Nephron progenitor cell (in vitro differentiated cells): ENCODE data around the gene STOM.

Experiments
- DNase-seq: peaks from one replicate; pipeline ENCODE4 v3.0.0; 2021
- H3K27ac Mint-ChIP-seq: 2 replicates; pipeline ENCODE4 v1.8.0; 2021; ENCODE audit warnings: mild to moderate bottlenecking, moderate library complexity, mixed read lengths
- H3K27me3 Mint-ChIP-seq: 2 replicates; pipeline ENCODE4 v1.8.0; 2021; ENCODE audit warnings: mild to moderate bottlenecking, low read depth, mixed read lengths; ENCODE audit not compliant: poor library complexity
- H3K36me3 Mint-ChIP-seq: 2 replicates; pipeline ENCODE4 v1.8.0; 2021; ENCODE audit warnings: low read depth, mixed read lengths
- H3K4me1 Mint-ChIP-seq: 2 replicates; pipeline ENCODE4 v1.8.0; 2021; ENCODE audit warnings: mixed read lengths
- H3K4me3 Mint-ChIP-seq: 2 replicates; pipeline ENCODE4 v1.8.0; 2021; ENCODE audit warnings: mild to moderate bottlenecking, moderate library complexity, mixed read lengths
- H3K9me3 Mint-ChIP-seq: 2 replicates; pipeline ENCODE4 v1.8.0; 2021; ENCODE audit warnings: mild to moderate bottlenecking, moderate library complexity, mixed read lengths
- TF ChIP-seq, protein P1 (sequence below): fragments of 200-600 bp; sonication (generic); IDR thresholded peaks from 2 replicates; pipeline ENCODE4 v1.5.0; 2021; ENCODE audit warnings: antibody characterized with exemption

STOM gene

DNA sequence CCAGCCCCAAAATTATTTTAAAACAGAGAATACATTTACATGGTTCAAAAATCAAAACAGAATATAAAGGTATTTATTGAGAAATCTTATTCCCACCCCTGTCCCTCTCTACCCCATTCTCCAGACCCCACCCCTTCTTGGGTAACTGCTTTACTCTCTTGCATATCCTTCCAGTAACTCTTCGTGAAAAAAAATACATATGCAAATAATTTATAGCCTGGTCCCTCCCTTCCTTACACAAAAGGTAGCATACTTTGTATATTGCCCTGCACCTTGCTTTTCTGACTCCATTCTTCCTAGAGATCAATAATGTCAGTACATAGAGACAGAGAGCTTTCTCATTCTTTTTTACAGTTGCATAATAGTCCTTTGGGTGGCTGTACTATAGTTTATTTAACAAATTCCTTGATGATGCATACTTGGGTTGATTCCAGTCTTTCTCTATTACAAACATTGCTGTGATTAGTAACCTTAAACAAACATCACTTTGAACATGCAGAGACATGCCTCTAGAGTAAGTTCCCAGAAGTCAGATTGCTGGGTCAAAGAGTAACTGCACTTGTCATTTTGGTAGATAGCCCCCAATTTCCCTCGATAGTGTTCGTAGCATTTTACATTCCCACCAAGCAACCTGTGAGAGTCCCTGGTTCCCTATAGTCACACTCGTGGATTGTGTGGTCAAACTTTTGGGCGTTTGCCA lies 47.9 kb downstream of the STOM start:
- no peaks in the 10 kb centered on the region for H3K4me1 Mint-ChIP-seq
- peaks cover 5% of the 10 kb centered on the region for H3K27me3 Mint-ChIP-seq
- peaks cover 19% of the 10 kb centered on the region for H3K36me3 Mint-ChIP-seq
- H3K4me3 Mint-ChIP-seq, result no peak overlapping the region
- TF ChIP-seq, protein P1, sequence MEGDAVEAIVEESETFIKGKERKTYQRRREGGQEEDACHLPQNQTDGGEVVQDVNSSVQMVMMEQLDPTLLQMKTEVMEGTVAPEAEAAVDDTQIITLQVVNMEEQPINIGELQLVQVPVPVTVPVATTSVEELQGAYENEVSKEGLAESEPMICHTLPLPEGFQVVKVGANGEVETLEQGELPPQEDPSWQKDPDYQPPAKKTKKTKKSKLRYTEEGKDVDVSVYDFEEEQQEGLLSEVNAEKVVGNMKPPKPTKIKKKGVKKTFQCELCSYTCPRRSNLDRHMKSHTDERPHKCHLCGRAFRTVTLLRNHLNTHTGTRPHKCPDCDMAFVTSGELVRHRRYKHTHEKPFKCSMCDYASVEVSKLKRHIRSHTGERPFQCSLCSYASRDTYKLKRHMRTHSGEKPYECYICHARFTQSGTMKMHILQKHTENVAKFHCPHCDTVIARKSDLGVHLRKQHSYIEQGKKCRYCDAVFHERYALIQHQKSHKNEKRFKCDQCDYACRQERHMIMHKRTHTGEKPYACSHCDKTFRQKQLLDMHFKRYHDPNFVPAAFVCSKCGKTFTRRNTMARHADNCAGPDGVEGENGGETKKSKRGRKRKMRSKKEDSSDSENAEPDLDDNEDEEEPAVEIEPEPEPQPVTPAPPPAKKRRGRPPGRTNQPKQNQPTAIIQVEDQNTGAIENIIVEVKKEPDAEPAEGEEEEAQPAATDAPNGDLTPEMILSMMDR, result no peak
- H3K9me3 Mint-ChIP-seq, result no peaks in the 10 kb centered on the region
- DNase-seq, result no peak
- H3K27ac Mint-ChIP-seq, result no peak overlapping the region

GRCh38 chr9:121321016-121321503 lies 49.0 kb downstream of the STOM start:
- H3K4me1 Mint-ChIP-seq, result no peaks in the 10 kb centered on the region

DNA sequence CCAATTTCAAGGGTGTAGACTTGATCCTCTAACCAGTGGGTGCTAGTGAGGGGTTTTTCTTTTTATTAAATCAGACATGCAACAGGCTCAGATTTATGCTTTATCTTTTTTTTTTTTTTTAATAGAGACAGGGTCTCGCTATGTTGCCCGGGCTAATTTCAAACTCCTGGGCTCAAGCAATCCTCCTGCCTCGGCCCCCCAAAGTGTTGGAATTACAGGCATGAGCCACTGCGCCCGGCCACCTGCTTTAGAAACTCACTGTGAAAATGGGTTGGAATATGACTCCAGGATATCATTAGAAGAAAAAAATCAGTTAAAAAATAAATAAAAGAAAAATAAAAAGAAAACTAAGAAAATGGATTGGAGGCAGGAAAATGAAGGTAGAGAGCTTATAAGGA lies 50.7 kb downstream of the STOM start:
- H3K4me1 Mint-ChIP-seq, result no peaks in the 10 kb centered on the region
- DNase-seq, result no peak
- peaks cover 3% of the 10 kb centered on the region for H3K27me3 Mint-ChIP-seq
- H3K9me3 Mint-ChIP-seq, result no peaks in the 10 kb centered on the region
- H3K27ac Mint-ChIP-seq, result no peak overlapping the region
- H3K36me3 Mint-ChIP-seq, result peaks cover 22% of the 10 kb centered on the region
- TF ChIP-seq, protein P1, result no peak
- H3K4me3 Mint-ChIP-seq, result no peak overlapping the region

More at GRCh38 chr9:121321016-121321503, 49.0 kb downstream of the STOM start:
- H3K36me3 Mint-ChIP-seq, result peaks cover 22% of the 10 kb centered on the region
- TF ChIP-seq, protein P1, result no peak
- H3K27ac Mint-ChIP-seq, result no peak overlapping the region
- H3K4me3 Mint-ChIP-seq, result no peak overlapping the region
- DNase-seq, result no peak
- no peaks in the 10 kb centered on the region for H3K9me3 Mint-ChIP-seq
- H3K27me3 Mint-ChIP-seq, result peaks cover 5% of the 10 kb centered on the region

DNA sequence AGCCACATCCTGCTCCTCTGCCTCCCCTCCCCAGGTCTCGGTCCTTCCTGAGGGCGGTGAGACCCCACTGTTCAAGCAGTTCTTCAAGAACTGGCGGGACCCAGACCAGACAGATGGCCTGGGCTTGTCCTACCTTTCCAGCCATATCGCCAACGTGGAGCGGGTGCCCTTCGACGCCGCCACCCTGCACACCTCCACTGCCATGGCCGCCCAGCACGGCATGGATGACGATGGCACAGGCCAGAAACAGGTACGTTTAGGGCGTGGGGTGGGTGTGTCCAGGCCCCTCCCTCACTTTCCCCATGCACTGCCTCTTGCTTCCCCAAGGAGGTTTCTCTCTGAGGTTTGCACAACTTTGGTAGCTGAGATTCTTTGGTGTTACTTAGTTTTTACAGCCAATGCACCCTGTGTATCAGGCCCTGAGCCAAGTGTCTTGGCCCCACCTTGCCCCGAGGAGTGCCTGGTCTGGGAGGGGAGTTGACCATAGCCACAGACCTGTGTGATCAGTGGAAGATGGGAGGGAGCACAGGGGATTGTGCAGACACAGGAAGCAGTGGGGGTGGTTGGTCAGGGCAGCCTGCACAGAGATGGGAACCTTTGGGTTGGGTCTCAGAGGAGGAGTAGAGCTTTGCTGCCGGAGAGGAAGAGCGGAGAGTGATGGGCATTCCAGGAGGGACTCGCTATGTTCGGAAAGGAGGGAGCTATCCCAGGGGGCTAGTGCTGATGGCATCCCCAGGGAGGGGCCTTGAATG lies 51.2 kb downstream of the STOM start:
- TF ChIP-seq, protein P1, result no peak

GRCh38 chr9:121317737-121318630 lies 52.1 kb downstream of the STOM start:
- Mint-ChIP-seq H3K4me3 (no peak overlapping the region), H3K27ac (peak overlapping the region; percentile 79), H3K9me3 (no peaks in the 10 kb centered on the region)

More for the DNA sequence above, 51.2 kb downstream of the STOM start:
- Mint-ChIP-seq H3K9me3 (no peaks in the 10 kb centered on the region), H3K4me3 (no peak overlapping the region), H3K27me3 (peaks cover 3% of the 10 kb centered on the region), H3K27ac (no peak overlapping the region), H3K4me1 (no peaks in the 10 kb centered on the region), H3K36me3 (peaks cover 27% of the 10 kb centered on the region)
- DNase-seq, result no peak

More at GRCh38 chr9:121317737-121318630, 52.1 kb downstream of the STOM start:
- Mint-ChIP-seq H3K27me3 (peaks cover 3% of the 10 kb centered on the region), H3K36me3 (peaks cover 25% of the 10 kb centered on the region), H3K4me1 (no peaks in the 10 kb centered on the region)
- TF ChIP-seq, protein P1, result no peak
- no peak for DNase-seq
